Putamen (tissue), 1 donor: Measurements from ENCODE around the gene ATL3.
"Not testable (repeated sequence)": the region's sequence is repeated elsewhere in the genome, so short reads cannot be mapped to it uniquely, and the experiment has no call there.

Experiments
- DNase-seq: peaks from one replicate; pipeline ENCODE4 v3.0.0-alpha.2; 2016; ENCODE audit warnings: low spot score

ATL3 gene, protein sequence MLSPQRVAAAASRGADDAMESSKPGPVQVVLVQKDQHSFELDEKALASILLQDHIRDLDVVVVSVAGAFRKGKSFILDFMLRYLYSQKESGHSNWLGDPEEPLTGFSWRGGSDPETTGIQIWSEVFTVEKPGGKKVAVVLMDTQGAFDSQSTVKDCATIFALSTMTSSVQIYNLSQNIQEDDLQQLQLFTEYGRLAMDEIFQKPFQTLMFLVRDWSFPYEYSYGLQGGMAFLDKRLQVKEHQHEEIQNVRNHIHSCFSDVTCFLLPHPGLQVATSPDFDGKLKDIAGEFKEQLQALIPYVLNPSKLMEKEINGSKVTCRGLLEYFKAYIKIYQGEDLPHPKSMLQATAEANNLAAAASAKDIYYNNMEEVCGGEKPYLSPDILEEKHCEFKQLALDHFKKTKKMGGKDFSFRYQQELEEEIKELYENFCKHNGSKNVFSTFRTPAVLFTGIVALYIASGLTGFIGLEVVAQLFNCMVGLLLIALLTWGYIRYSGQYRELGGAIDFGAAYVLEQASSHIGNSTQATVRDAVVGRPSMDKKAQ

DNA sequence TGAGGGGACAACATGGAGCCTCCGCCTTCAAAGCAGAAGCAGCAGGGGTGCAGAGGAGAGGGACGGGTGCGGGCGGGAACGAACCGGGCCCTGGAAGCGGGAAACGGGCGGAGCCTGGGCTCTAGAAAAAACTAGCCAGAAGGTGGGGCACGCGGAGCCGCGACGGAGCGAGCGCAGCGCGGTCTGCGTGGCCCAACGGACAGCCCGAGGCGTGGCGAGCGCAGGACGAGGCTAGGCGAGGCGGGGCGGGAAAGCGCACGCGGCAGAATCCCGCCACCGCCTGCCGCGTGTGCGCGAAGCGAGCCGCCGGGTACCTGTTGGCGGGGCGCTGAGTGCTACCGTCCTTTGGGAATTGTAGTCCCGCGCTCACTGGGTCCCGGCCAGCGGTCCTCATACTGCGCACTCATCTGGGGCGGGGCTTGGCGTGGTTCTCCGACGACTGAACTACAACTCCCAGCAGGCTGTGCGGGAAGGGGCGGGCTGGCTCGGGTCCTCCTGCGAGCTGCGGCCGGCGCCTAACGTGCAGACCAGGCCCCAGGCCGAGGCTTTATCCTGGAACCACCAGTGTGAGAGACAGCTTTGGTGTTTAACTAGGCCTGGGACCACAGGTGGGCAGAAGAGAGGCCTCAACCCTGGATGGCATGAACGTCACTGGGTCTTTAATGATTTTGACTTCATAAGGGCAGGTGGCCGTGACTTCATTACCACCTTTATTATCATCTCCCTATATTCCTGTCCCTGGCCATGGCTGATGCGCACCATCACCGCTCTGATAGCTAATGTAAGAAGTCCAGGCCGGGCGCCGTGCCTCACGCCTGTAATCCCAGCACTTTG, at the start of gene ATL3:
Gene ATL3, minus strand, starts transcription at position 55 of the 834 bp plus-strand sequence. Its CDS starts 41 bp downstream, at position 14.
- peak; percentile 96 for DNase-seq

DNA sequence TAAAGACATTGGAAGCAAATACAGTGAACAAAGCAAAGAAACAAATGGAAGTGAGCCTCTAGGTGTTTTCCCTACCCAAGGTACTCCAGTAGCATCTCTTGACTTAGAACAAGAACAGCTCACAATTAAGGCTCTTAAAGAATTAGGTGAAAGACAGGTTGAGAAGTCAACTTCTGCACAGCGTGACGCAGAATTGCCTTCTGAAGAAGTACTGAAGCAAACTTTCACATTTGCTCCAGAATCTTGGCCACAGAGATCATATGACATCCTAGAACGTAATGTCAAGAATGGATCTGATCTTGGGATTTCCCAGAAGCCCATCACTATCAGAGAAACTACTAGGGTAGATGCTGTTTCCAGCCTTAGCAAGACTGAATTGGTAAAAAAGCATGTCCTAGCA, 49.4 kb upstream of the ATL3 start:
- no peak for DNase-seq

DNA sequence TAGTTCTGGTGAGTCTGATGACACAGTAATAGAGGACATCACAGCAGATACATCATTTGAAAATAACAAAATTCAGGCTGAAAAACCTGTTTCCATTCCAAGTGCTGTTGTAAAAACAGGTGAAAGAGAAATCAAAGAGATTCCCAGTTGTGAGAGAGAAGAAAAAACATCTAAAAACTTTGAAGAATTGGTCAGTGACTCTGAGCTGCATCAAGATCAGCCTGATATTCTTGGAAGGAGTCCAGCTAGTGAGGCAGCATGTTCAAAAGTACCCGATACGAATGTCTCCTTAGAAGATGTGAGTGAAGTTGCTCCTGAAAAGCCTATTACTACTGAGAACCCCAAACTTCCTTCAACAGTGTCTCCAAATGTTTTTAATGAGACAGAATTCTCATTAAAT, 48.8 kb upstream of the ATL3 start:
- no peak for DNase-seq

DNA sequence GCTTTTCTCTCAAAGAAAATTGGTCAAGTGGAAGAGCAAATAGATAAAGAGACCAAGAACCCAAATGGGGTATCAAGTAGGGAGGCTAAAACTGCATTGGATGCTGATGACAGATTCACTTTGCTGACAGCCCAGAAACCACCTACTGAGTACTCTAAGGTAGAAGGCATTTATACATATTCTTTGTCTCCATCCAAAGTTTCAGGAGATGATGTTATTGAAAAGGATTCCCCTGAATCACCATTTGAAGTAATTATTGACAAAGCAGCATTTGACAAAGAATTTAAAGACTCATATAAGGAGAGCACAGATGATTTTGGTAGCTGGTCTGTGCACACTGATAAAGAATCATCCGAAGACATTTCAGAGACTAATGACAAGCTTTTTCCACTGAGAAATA, 47.8 kb upstream of the ATL3 start:
- no peak for DNase-seq

DNA sequence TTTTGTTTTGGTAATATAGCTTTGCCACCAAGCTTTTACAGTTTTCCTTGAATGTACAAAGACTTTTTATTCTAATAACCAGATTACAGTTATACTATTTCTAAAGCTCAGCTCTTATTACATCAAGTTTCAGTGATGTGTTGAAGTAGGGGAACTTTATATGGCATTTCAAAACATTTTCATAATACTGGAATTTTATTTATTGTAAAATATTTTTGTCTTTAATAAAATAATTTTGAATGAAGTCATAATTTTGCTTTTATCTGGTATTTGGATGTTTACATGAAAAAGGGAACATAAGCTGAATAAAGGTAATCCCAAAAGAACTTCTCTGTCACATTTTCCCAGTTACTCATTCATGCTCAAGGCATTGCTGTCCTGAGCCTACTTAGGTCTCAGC, 44.9 kb upstream of the ATL3 start:
- no peak for DNase-seq

DNA sequence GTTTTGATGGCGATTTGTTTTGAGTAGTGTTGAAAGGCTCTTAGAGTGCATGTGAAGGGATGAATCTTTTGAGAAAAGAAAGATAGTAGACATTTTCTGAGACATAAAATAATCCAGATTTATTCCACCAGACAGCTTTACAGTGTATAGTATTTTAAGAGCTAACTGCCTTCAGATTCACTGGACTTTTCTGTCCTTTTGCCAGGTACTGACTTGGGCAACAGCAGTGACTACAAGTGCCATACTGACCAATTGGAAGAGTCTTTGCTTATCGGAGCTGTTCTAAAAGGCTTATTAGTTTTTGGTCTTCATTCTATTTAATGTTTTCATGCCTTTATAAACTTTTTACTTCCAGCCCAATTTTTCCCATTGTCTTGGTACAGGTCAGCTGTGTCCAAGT, 42.6 kb upstream of the ATL3 start:
- DNase-seq = no peak

DNA sequence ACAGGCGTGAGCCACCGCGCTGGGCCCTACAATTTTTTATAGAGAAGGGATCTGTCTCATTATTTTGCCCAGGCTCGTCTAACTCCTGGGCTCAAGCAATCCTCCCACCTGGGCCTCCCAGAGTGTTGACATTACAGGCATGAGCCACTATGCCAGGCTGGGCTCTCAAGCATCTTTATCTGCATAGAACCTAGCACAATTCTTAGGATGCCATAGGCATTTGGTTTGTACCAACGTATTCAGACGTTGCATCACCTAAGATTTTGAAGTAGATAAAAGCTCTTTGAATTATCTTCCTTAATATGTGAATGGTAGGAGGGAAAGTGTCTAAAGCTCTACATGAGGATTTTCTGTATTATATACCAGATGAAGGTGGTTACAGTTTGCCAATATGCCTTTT, 40.7 kb upstream of the ATL3 start:
- no peak for DNase-seq

DNA sequence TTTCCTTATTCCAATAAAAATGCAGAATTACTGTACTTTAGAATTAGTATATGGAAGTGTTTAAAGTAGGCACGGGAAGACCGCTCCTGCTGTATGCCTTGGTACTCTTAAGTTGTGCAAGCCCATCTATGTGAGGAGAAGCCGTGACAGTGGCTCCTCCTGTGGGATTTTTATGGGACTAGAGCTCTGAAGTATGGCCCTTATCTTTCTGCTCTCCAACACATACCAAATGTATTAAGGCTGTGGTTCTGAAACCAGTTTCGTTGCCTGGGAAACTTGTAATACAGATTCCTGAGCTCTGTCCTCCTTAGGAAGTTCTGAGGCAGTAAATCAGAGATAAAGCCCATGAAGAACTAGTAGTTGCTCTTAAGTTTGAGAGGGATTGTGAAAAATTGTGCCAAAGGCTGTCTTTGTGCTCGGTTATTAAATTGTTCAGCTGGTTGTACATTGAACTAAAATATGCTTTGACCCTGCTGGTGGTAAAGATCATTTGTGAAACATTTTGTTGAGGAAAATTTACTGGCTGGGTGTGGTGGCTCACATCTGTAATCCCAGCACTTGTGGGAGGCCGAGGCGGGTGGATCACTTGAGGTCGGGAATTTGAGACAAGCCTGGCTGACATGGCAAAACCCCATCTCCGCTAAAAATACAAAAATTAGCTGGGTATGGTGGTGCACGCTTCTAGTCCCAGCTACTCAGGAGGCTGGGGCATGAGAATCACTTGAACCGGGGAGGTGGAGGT, 39.5 kb upstream of the ATL3 start:
- DNase-seq = no peak

DNA sequence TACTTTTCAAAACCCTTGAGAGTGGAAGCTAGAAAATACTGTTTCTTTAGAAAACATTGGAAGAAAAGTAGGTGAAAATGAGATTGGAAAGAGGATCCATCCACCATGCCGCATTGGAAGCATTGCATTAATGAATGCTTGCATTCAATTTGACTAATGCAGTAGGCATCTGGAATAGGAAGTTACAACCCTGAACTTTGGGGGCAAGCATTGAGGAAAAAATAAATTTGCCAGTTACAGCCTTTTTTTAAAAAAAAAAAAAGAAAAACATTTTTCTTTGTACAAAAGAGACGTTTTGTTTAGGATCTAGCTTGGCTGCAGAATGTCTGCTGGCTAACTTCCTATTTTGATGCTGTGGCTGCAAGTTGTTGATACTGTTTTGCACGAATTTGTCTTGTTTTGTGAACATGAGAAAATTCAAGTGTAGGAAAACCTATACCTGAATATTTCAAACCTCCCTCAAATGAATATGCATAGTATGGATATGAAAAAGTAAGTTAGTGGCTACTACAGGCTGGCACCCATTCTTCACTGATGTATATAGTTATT, 38.2 kb upstream of the ATL3 start:
- no peak for DNase-seq

DNA sequence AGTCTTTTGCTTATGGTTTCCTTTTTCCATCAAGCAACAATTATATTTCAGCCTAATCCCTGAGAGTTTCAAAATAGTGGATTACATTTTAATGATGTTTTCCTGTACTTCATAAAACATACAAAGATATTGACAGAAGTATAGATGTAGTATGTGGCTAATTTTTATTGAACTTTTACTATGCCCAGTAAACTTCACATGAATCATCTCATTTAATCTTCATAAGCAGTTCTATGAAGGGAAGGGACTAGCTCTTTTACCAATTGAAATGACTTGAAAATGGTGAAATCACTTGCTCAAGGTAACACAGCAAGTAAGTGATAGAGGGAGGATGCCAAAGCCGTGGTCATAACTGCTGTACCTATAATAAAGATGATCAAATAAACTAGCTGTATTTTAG, 37.6 kb upstream of the ATL3 start:
- DNase-seq = no peak

DNA sequence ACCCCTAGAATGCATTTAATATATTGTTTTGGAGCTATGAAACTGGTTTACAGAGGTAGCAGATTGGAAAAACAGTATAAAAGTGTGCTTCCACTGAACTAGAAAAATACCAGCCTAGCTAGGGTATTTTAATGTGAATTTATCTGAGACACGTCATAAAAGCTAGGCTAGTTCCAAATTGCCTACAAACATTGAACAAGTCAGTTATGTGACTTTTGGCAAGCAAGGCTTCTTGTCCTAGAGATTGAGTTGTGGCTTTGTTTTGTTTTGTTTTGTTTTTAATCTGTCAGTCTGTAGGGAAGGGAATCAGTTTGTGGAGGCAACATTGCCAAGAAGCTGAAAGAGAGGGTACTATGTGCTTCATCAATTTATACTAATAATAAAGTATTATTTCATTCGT, 34.4 kb upstream of the ATL3 start:
- DNase-seq = peak; percentile 31

DNA sequence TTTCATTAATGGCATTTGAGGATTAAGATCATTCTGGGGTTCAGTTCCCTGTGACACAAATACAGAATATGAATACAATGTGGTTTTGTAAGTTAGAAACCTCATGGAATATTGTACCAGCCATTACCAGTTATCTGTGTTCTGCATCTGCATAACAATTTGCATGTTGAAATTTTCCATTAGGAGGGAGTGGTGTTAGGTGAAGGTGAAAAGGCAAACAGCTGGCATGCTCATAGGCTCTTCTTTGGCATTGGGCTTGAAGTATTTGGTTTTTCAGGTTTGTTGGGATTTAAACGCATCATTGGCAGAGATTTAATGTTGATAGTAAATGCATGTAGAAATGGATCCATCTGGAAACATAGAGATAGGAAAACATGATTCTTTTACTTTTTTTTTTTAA, 28.7 kb upstream of the ATL3 start:
- DNase-seq = no peak

DNA sequence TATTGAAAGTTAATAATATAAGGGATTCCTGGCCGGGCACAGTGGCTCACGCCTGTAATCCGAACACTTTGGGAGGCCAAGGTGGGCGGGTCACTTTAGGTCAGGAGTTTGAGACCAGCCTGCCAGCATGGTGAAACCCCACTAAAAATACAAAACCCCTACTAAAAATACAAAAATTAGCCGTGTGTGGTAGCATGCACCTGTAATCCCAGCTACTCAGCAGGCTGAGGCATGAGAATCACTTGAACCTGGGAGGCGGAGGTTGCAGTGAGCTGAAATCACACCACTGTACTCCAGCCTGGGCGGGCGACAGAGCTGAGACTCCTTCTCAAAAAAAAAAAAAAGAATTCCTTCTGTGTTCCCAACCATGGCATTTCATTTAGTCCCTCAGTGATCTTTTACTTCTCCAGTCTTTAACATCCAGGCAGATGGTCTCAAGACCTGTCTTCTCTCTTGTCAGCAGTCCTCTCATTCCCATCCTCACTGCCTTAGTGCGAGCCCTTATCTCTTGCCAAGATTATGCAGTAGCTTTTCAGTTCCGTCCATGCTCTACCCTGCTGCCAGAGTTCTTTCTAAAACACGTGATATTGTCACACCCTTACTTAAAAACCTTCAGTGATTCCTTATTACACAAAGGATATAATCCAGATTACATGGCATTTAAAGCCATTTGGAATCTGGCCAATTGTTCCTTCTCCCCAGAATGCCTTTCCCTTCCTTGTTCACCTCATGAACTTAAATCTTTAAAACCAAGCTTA, 28.0 kb upstream of the ATL3 start:
- no peak for DNase-seq

DNA sequence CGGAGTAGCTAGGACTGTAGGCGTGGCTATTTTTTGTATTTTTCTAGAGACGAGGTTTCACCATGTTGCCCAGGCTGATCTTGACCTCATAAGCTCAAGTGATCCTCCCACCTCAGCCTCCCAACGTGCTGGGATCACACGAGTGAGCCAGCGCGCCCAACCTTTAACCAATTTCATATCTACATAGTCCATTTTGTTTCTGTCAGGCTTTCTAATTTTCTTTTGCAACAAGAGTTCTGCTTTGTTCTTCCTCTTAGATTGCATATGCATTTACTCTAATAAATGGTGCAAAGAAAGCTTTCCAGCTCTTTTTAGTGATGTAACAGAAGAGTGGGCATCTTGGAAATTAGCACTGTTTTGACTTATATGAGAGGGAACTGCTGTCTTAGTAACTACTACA, 23.4 kb upstream of the ATL3 start:
- DNase-seq = no peak

DNA sequence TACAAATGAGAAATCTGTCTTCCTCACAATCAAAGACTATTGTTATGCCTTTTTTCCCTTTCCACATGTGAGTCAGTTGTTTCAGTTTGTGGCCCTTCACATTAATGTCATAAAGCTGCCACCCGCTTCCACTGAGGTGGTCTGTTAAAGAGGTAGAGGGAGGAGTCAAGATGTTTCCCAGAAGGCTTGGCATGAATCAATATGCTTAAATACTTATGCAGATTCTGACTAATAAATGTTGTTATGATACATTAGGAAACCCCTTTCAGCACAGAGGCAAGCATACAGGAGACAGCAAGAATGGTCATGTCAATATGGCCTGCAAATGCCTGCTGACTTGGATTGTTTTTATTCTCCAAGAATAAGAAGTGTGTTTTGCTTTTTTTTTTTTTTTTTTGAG, 16.7 kb upstream of the ATL3 start:
- no peak for DNase-seq

DNA sequence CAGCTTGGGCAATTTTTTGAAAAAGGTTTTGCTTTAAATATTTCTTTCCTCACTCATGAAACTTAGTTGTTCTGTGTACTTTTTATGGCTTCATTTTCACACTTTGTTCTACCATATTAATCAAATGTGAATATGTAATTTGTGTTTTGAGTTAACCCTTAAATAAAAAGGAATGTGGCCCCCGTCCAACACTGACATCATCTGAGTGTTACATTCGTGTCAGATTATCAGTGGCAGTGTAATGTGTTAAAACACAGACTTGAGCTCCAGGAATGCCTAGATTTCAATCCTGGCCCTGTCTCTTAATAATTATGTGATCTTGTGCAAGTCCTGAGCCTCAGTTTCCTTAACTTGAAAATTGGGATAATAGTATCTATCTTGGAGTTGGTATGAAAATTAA, 15.8 kb upstream of the ATL3 start:
- no peak for DNase-seq

DNA sequence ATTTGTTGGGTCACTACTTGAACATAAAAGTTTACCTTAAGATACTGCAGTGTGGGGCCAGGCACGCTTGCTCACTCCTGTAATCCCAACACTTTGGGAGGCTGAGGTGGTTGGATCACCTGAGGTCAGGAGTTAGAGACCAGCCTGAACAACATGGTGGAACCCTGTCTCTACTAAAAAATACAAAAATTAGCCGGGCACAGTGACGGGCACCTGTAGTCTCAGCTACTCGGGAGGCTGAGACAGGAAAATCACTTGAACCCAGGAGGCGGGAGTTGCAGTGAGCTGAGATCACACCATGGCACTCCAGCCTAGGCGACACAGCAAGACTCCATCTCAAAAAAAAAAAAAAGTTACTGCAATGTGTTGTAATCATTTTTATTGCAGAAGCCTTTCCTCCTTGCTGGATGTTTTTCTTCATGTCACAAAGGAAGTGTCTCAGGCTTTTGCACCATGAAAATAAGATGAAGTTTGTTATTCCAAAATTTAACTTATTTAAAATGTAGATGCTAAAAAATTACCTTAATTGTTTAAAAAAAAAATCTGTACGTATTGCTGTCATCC, 14.1 kb upstream of the ATL3 start:
- DNase-seq = not testable (repeated sequence)

DNA sequence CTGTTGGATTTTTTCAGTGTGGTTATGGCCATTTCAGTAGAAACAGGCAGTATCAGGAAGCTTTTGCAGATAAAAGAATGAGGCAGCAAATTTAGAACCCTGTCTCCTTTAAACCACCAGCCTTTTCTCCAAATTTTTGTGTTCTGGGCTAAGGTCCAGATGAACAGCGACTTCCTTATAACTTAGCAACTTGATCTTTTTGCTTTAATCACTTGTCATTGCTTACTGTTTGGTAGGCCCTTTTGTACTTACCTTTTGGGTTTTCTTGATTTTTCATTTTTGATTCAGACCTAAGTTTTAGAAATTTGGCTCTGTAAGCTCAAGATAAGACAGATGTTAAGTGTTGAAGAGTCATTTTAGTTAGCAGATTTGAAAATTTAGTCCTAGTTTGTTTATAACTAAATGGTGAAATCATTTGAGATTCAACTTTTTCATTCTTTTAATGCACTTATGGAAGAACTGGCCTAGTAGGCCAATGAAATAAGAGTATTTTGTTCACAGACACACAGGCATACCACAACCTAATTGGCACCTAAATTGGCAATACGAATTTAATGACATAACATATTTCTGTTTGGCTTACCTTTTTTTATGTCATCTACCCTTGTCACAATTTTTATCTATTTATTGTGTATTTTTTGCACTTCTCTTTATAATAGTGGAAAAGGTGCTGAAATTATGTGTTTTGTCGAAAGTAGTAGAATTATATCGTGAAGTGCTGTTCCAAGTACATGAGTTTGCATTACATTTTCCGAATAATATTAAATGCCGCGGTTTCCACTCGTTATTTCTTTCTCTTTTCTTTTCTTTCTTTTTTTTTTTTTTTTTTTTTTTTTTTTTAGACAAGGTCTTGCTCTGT, 12.2 kb upstream of the ATL3 start:
- DNase-seq = no peak

DNA sequence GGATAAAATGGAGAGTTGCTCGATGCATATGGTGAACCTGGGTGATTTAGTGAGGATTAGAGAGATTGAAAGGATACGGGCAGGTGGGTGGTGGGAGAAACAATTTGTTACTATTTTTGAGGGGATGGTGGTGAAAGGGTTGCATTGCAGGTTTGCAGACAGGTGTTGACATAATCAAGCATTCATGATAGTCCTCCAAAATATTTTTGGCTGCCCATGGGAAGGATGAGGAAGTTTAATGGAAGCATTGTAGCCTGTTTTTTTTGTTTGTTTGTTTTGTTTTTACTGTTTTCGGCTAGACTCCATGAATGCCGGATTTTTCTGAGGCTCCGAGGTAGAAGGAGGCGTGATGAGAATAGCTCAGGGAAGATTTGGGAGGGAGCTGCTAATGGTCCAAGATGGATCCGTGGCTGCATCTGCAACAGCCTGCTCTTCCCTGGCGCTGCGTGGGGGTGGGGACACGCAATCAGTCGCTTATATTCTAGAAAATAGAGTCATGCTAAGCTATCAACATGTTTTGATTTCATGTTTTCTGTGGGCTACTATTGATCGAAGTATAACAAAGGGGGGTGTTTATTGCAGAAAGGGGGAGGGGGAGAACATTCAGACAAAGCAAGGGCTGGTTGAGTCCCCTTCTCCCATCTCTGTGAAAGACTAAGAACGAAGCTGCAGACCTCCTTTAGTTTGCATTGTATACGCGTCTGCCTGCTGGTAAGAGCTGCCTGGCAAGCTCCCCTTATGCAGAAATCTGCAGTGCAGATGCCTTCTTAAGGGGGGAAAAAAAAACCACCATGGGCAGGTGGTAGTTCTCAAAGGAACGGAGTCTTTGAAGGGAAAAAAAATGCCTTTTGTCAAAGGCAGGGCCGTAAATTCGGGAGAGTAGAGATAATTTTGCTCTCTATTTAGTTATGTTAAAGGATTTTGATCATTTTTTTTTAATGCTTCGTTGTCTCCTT, 11.2 kb upstream of the ATL3 start:
- peak; percentile 73 for DNase-seq
